NCI-H510A treated with DMSO at 0.1 percent for 48 hours (cell line): ENCODE measurements around the gene TNKS1BP1.
A peak's percentile ranks its signal among the peaks of the same experiment; 100 is the strongest.

Experiments
- DNase-seq: peaks from one replicate; lab custom pipeline; 2025; lab: John Stamatoyannopoulos, UW

Gene TNKS1BP1

GRCh38 chr11:57327721-57328120 lies 3.0 kb upstream of the TNKS1BP1 start:
- DNase-seq: no peak

GRCh38 chr11:57325735-57326048 lies 940 bp upstream of the TNKS1BP1 start:
- peak; percentile 44 for DNase-seq

- DNase-seq: no peak
Measured at GRCh38 chr11:57324154-57324885, 432 bp downstream of the TNKS1BP1 start.

- no peak for DNase-seq
Measured at GRCh38 chr11:57323855-57324153, 948 bp downstream of the TNKS1BP1 start.

GRCh38 chr11:57323167-57323854 lies 1.4 kb downstream of the TNKS1BP1 start:
- no peak for DNase-seq

GRCh38 chr11:57322256-57323166 lies 2.2 kb downstream of the TNKS1BP1 start:
- DNase-seq: peak; percentile 83

- DNase-seq: peak; percentile 47
Measured at GRCh38 chr11:57321388-57322255, 3.1 kb downstream of the TNKS1BP1 start.

- DNase-seq: no peak
Measured at GRCh38 chr11:57320719-57321387, 3.9 kb downstream of the TNKS1BP1 start.

- no peak for DNase-seq
Measured at GRCh38 chr11:57320067-57320718, 4.6 kb downstream of the TNKS1BP1 start.

GRCh38 chr11:57318178-57318577 lies 6.6 kb downstream of the TNKS1BP1 start:
- DNase-seq: no peak

- peak; percentile 47 for DNase-seq
Measured at GRCh38 chr11:57316017-57316416, 8.7 kb downstream of the TNKS1BP1 start.

GRCh38 chr11:57315491-57315890 lies 9.3 kb downstream of the TNKS1BP1 start:
- DNase-seq: peak; percentile 55

GRCh38 chr11:57314221-57314973 lies 10.4 kb downstream of the TNKS1BP1 start:
- DNase-seq: no peak

GRCh38 chr11:57313788-57314135 lies 11.0 kb downstream of the TNKS1BP1 start:
- no peak for DNase-seq

- no peak for DNase-seq
Measured at GRCh38 chr11:57313071-57313787, 11.5 kb downstream of the TNKS1BP1 start.

GRCh38 chr11:57312511-57313021 lies 12.2 kb downstream of the TNKS1BP1 start:
- no peak for DNase-seq

GRCh38 chr11:57311109-57311936 lies 13.4 kb downstream of the TNKS1BP1 start:
- peak; percentile 82 for DNase-seq

- DNase-seq: peak; percentile 51
Measured at GRCh38 chr11:57310630-57311086, 14.1 kb downstream of the TNKS1BP1 start.
